CD4-positive, alpha-beta T cell treated with Interleukin-17A for 4 hours (primary cell): ENCODE results near the gene GPRIN1.
"Not testable (repeated sequence)": the region's sequence is repeated elsewhere in the genome, so short reads cannot be mapped to it uniquely, and the experiment has no call there.

ENCODE experiments used
- DNase-seq: peaks from one replicate; pipeline ENCODE4 v3.0.0-alpha.2; 2020; ENCODE audit warnings: mixed read lengths

Gene GPRIN1

DNA sequence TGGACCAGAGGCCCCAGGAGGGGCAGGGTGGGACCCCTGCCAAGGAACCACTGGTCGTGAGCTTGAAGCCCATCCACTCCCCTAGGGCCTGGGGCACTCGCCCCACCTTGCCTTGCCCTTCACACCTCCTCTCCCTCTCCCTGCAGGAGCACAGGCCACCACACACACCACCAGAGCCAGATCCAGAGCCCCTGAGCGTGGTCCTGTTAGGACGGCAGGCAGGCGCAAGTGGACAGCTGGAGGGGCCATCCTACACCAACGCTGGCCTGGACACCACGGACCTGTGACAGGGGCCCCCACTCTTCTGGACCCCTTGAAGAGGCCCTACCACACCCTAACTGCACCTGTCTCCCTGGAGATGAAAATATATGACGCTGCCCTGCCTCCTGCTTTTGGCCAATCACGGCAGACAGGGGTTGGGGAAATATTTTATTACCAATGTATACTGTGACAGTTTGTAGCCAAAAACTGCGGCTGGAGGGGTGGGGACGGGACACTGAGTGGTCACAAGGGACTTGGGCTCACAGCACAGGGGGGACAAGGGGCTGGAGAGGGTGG lies 14.5 kb downstream of the GPRIN1 start:
- DNase-seq, result no peak

DNA sequence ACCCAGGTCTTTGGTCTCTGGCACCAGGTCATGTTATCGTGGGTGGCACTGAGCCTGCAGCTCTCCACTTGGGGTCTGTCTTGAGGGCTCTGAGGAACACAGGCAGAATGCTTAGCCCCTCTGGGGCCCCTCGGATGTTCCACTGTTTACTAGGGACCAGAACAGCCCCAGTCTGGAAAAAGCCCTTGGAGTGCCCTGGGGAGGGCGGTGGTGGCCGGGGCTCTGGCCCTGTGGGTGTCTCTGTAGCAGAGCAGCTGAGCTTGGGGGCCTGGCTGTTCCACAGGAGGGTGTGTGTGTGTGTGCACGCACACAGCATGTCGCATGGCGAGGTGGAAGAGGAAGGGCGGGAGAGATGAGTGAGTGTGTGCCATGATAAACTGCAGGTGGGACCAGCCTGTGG lies 15.4 kb downstream of the GPRIN1 start:
- no peak for DNase-seq

DNA sequence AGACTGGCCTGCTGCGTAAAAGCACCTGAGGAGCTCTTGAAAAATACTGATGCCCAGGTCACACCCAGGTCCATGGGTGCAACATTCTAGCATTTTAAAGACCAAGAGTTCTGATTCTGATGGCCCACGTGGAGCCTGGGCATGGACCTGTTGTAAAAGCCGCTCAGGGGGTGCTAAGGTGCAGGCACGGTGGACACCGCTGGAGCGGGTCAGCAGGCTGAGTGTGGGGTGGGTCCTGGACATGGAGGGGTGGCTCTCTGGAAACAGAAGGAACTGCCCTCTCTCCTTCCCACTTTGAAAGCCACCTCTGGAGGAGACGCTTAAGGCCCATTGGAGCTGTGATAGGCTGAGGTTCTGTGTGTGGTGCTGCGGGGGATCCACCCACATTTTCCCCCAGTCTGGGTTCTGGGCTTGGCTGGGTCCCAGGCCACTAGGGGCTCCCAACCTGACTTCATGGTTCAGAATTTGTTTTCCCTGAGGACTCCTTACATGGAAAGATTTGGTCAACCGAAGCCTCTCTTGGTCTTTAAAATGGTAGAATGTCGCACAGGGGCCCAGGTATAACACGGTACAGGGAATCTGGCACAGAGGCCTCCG lies 16.6 kb downstream of the GPRIN1 start:
- DNase-seq, result no peak

DNA sequence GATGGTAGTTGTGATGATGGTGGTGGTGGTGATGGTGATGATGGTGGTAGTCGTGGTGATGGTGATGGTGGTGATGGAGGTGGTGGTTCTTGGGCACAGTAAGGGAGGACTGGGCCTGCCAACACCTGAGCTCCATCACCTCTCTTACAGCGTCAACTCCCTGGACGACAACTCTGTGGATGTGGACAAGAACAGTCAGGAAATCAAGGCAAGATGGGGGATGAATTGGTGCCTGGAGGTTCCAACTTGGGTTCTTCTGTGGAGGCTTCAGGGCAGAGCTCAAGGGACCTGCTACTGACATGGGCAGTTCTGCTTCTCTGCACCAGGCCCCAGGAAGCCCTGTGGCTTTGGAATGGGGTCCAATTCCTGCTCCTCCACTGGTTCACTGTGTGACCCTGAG lies 17.4 kb downstream of the GPRIN1 start:
- no peak for DNase-seq

DNA sequence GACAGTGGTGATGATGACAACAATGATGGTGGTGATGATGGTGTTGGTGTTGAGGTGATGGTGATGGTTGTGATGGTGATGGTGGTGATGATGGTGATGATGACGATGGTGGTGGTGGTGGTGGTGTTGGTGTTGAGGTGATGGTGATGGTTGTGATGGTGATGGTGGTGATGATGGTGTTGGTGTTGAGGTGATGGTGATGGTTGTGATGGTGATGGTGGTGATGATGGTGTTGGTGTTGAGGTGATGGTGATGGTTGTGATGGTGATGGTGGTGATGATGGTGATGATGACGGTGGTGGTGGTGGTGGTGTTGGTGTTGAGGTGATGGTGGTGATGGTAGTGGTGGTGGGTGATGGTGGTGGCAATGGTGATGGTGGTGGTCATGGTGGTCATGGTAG lies 18.3 kb downstream of the GPRIN1 start:
- DNase-seq, result not testable (repeated sequence)

DNA sequence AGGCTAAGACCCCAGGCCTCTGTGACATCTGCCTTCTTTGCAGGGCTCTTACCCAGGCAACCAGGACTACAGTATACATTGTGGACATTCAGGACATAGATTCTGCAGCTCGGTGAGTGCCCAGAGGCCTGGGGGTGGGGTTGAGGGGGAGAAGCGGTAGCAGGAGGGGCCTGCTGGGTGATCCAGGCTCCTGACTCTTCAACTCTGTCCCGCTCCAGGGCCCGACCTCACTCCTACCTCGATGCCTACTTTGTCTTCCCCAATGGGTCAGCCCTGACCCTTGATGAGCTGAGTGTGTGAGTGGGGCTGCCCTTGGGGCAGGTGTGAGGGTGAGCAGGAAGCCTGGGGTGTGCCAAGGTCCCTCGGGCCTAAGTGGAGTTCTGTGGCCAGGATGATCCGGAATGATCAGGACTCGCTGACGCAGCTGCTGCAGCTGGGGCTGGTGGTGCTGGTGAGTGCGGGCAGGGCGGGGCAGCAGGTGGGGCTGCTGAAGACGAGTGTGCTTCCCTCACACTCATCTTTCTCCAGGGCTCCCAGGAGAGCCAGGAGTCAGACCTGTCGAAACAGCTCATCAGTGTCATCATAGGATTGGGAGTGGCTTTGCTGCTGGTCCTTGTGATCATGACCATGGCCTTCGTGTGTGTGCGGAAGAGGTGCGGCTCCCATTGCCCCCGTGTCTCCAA lies 19.8 kb downstream of the GPRIN1 start:
- DNase-seq, result no peak

DNA sequence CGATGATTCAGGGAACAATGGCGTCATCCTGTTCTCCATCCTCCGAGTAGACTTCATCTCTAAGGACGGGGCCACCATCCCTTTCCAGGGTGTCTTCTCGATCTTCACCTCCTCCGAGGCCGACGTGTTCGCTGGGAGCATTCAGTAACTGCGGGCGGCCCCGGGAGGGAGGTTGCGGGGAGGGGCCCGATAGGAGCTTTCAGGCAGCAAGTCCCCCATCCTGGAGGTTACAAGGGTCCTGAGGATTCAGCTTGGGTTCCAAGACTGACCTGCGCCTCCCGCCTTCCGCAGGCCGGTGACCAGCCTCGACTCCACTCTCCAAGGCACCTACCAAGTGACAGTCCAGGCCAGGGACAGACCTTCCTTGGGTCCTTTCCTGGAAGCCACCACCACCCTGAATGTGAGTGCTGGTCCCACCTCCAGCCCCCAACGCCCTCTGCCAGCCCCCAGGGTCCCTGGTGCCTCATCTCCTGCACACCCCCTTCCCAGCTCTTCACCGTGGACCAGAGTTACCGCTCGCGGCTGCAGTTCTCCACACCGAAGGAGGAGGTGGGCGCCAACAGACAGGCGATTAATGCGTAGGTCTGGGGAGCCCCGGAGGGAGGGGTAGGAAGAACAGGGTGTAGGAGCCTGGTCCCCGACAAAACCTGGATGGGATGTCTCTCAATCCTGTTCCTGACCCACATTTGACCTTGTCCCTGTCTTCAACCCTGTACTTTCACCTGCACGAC lies 20.8 kb downstream of the GPRIN1 start:
- no peak for DNase-seq

DNA sequence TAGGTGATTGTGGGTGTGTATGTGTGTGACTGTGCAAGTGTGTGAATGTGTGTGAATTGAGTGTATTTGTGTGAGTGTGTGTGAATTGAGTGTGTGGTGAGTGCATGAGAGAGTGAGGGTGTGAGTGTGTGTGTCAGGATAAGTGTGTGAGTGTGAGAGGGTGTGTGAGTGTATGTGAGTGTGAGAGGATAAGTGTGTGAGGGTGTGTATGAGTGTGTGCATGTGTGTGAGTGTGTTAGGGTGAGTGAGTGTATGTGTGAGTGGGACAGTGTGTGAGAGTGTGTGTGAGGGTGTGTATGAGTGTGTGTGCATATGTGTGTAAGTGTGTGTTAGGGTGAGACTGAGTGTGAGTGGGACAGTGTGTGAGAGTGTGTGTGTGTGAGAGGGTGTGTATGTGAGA lies 21.7 kb downstream of the GPRIN1 start:
- no peak for DNase-seq

DNA sequence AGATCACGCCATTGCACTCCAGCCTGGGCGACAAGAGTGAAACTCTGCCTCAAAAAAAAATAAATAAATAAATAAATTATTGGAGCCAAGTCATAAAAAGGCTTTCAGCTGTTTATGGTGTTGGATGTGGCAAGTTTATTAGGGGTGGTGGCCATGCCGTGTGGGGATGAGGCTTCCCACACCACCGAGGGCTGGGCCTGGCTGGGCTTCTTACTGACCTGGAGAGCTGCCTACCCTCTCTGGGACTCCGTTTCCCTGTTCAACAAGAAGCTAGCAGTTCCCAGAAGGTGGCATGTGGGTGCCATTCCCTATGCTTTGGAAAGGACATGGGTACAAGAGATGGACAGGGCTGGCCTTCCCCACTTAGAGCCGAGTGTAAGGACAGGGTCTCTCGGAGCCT lies 22.6 kb downstream of the GPRIN1 start:
- DNase-seq, result no peak

DNA sequence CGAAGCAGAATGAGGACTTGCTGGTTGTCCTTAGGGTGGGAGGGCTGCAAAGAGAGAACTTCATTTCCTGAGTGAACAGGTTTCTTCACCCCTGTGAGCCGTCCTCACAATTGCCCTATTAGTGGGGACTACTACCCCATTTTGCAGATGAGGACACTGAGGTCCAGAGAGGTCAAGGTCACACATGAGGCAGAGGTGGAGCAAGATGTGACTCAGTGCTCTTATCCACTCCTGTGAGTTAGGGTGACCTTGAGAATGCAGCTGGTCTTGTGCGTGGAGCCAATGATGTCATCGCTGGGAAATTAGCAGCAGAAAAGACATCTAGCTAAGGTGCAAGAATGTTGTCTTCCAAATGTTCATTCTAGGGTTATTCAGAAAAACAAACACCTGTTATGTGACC lies 26.9 kb downstream of the GPRIN1 start:
- no peak for DNase-seq

DNA sequence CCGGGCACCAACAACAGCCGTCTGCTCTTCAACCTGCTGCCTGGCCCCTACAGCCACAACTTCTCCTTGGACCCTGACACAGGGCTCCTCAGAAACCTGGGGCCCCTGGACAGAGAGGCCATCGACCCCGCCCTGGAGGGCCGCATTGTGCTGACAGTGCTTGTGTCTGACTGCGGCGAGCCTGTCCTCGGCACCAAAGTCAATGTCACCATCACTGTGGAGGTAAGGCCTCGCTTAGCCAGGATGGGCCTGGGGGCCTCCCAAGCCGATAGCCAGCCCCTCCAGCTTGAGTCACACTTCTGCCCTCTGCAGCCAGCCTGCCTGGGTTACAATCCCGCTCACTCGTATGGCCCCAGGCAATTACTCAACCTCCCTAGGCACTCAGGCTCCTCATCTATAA lies 28.6 kb downstream of the GPRIN1 start:
- DNase-seq, result no peak

DNA sequence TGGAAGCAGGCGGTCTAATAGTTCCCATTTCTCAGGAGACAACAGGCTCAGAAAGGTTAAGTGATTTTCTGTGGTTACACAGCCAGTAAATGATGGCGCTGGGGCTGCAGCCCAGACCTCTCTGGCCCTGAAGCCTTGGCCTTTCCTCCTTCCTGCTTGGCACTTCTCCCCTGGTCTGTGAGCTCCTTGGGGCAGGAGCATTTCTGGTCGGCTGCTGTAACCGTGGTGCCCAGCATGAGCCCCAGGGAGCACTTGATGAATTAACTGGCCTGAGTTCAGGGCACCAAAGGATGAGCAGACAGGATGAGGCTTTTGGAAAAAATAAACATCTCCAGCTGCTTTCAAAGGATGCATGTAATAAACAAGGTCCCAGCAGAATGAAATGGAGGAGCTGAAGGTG lies 30.6 kb downstream of the GPRIN1 start:
- no peak for DNase-seq

DNA sequence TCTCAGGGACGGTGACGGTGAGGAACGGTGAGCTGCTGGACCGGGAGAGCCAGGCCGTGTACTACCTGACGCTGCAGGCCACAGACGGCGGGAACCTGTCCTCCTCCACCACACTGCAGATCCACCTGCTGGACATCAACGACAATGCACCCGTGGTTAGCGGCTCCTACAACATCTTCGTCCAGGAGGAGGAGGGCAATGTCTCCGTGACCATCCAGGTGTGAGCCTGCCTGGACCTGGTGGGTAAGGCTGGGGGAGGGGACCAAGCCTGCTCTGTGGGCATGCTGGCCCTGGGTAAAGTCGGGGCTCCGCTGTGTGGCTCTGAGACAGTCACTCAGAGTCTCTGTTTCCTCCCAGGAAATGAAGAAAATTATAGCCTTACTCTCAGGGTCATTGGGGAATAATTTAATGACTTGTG lies 31.6 kb downstream of the GPRIN1 start:
- peak; percentile 63 for DNase-seq

DNA sequence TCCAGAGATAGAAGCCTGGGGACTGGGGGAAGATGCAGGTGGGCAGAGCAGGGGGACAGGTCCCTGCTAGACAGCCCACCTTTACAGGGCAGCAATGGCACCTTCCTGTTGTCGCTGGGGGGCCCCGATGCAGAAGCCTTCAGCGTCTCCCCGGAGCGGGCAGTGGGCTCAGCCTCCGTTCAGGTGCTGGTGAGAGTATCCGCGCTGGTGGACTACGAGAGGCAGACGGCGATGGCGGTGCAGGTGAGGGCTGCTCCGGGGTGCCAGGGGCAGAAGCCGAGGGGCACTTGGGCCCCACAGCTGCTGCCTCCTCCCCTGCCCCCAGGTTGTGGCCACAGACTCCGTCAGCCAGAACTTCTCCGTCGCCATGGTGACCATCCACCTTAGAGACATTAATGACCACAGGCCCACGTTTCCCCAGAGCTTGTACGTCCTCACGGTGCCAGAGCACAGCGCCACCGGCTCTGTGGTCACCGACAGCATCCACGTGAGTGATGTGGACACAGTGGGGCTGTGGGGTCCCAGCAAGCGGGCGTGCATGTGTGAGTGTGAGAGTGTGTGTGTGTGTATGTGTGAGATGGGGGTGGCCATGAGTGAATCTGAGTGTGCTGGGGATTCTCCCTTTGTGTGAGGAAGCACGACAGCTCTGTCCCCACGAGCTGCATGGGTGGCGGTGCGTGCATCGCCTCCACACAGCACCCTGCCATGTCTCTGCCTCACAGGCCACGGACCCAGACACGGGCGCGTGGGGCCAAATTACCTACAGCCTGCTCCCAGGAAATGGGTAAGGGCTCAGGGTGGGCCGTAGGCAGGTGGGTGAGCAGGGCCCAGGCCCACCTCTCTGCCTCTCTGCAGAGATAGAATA lies 32.4 kb downstream of the GPRIN1 start:
- no peak for DNase-seq

DNA sequence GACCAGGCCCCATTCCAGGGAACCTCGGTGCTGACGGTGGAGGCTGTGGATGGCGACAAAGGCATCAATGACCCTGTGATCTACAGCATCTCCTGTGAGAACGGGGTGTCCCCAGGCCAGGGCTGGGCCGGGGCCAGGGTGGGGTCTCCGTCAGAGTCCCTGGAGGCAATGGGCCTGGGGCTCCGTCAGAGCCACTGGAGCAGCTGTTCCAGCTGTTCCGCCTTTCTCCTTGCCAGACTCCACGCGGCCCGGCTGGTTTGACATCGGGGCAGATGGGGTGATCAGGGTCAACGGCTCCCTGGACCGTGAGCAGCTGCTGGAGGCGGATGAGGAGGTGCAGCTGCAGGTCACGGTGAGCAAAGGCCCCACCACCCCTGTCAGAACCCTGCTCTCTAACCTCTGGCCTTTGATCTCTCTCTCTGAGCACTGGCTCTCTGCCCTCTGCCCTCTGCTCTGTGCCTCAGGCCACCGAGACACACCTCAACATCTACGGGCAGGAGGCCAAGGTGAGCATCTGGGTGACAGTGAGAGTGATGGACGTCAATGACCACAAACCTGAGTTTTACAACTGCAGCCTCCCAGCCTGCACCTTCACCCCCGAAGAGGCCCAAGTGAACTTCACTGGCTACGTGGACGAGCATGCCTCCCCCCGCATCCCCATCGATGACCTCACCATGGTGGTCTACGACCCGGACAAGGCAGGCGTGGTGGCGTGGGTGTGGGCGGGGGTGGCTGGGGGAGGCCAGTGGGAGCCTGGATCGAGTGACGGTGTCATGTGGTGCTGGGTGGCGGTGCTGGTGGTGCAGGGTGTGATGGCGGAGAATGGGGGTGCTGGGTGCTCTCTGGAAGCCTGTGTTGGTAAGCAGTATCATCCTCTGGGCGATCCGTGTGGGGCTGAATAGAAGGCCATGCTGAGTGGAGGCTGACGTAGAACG lies 34.2 kb downstream of the GPRIN1 start:
- no peak for DNase-seq

DNA sequence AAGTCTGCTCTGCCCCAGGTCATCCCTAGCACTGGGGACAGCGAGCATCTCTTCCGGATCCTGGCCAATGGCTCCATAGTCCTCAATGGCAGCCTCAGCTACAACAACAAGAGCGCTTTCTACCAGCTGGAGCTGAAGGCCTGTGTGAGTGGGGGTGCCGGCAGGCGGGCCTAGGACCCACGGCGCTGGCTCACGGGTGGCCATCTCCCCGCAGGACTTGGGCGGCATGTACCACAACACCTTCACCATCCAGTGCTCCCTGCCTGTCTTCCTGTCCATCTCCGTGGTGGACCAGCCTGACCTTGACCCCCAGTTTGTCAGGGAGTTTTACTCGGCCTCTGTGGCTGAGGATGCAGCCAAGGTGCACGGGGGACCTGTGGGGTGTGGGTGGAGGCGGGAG lies 34.9 kb downstream of the GPRIN1 start:
- no peak for DNase-seq

DNA sequence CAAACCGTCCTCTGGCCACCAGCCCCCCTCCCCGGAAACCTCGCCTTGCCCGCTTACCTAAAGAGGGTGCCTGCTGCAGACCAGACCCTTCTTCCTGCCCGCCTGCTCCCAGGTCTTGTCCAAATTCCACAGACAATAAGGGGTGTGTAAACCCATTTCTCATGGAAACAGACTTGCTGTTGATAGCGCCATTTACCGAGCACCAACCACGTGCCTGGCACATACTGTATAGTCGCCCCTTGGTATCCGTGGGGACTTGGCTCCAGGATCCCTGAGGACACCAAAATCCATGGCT lies 35.7 kb downstream of the GPRIN1 start:
- DNase-seq, result no peak

DNA sequence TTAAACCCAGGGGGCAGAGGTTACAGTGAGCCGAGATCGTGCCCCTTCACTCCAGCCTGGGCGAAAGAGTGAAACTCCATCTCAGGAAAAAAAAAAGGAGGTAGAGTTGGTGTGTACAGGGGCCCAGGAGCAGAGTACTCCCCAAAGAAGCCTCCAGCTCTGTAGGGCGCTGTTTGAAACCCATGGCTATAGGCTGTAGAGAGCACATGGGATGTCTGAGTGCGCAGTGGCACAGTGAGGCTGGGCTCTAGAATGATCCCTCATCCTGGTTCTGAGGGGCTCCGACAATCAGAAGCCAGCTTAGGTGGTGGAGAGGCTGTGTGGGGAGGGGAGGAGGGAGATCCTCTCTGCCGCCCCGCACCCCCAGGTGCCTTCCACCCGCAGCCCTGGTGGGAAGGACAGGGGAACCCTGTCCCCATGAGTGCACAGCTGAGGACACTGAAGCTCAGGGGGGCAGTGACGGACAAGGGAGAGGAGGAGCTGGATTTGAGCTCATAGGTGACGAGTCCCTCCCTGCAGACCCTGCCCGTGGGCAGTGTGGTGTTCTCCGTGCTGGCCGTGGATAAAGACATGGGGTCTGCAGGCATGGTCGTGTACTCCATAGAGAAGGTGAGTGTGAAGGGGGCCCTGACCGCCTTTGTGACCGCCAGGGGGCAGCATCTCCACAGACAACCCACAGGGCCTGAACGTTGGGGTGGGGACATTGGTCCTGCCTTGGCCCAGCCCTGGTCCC lies 36.2 kb downstream of the GPRIN1 start:
- peak; percentile 90 for DNase-seq

DNA sequence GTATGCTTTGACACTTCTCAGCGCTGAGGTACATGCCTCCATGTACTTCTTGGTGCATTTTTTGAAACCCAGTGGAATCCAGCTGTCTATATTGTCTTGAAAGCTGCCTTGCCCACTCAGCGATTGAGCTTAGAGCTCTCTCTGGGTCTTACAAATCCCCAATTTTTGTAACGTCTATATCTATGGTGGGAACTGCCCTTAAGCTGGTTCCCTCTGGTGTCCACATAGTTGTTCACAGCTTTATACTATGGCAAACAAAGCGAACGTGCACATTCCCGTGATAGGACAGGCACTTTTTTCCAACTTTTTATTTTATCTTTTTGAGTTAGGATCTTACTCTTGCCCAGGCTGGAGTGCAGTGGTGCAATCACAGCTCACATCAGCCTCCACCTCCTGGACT lies 39.9 kb downstream of the GPRIN1 start:
- no peak for DNase-seq

DNA sequence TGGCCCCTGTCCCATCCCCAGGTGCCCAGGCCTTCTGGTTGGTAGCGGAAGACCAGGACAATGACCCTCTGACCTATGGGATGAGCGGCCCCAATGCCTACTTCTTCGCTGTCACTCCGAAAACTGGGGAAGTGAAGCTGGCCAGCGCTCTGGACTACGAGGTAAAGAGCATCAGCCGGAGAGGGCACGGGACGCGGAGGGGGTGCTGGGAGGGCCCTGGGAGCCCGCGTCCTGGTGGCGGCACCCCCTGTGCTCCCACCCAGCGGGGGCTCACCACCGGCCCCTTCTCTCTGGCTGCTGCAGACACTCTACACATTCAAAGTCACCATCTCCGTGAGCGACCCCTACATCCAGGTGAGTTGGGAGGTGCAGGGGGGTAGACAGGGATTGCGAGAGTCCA lies 41.3 kb downstream of the GPRIN1 start:
- no peak for DNase-seq

DNA sequence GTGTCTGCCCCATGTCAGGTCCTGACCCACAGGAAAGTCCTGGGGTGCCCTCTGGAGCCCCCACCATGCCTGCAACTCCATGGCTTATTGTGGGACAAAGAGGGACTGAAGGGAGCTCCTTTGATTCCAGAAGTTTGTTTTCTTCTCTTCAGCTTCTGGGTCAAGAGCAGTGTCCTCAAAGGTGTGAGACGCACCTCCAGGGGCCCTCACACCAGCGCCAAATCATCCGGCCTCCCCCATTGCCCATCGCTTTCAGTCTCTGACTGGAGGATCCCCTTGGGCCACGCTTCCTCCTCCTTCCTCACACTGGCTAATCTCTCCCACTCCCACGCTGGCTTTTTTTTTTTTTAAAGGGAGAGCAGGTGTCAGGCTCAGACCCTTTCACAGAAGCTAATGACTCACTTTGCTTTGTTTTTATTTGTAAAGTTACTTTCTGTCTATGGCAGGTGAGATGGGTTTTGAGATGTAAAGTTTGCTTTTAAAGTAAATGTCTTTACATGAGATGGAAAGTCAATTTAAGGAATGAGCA lies 44.1 kb downstream of the GPRIN1 start:
- no peak for DNase-seq
